Neural cell (in vitro differentiated cells): ENCODE measurements around the gene OR51M1. TPM values are rescaled to one million over a fixed set of nuclear protein-coding genes. Genes with fewer than 3 reads are reported as not detected.

ENCODE experiments used
- H2AFZ ChIP-seq: fragments of 200-600, 300-800 bp; sonication (generic), shearing (Covaris generic); 2 replicates; pipeline ENCODE4 v1.6.0; 2014; ENCODE audit warnings: low read depth, mild to moderate bottlenecking, antibody characterized with exemption, low read length, moderate library complexity
- H3F3A ChIP-seq: fragments of 200-600 bp; shearing (Covaris generic); 2 replicates; pipeline ENCODE4 v1.6.1; 2016; ENCODE audit warnings: mild to moderate bottlenecking, moderate library complexity, mixed read lengths, antibody characterized with exemption, low read length; ENCODE audit not compliant: insufficient read depth, poor library complexity, severe bottlenecking
- H3K27ac ChIP-seq: fragments of 200-600, 300-800 bp; sonication (generic), shearing (Covaris generic); 2 replicates; pipeline ENCODE4 v1.5.1; 2014; ENCODE audit warnings: mild to moderate bottlenecking, low read length, moderate library complexity
- H3K27me3 ChIP-seq: fragments of 300-800, 200-600 bp; sonication (generic), shearing (Covaris generic); 2 replicates; pipeline ENCODE4 v1.6.0; 2014; ENCODE audit warnings: mild to moderate bottlenecking, low read depth, low read length, moderate library complexity; ENCODE audit not compliant: insufficient read depth
- H3K36me3 ChIP-seq: fragments of 300-800, 200-600 bp; sonication (generic), shearing (Covaris generic); 2 replicates; pipeline ENCODE4 v1.5.1; 2014; ENCODE audit warnings: mild to moderate bottlenecking, antibody characterized with exemption, low read length, moderate library complexity; ENCODE audit not compliant: insufficient read depth
- H3K4me2 ChIP-seq: fragments of 300-800, 200-600 bp; sonication (generic), shearing (Covaris generic); 2 replicates; pipeline ENCODE4 v1.6.0; 2014; ENCODE audit warnings: mild to moderate bottlenecking, low read length
- H3K4me3 ChIP-seq: fragments of 300-800, 200-600 bp; sonication (generic), shearing (Covaris generic); 2 replicates; pipeline ENCODE4 v1.5.1; 2014; ENCODE audit warnings: mild to moderate bottlenecking, low read length, moderate library complexity
- H3K79me2 ChIP-seq: fragments of 200-600 bp; shearing (Covaris generic); replicated peaks from 2 replicates; pipeline ENCODE4 v1.6.0; 2014; ENCODE audit warnings: mild to moderate bottlenecking, low read length, moderate library complexity; ENCODE audit not compliant: insufficient read depth
- H3K9ac ChIP-seq: fragments of 300-800, 200-600 bp; sonication (generic), shearing (Covaris generic); 2 replicates; pipeline ENCODE4 v1.6.1; 2016; ENCODE audit warnings: mild to moderate bottlenecking, low read length, mixed read lengths
- H3K9me2 ChIP-seq: fragments of 200-600 bp; shearing (Covaris generic); 2 replicates; pipeline ENCODE4 v1.6.1; 2016; ENCODE audit warnings: mild to moderate bottlenecking, low read length, mixed read lengths; ENCODE audit not compliant: insufficient read depth
- H3K9me3 ChIP-seq: fragments of 200-600, 300-800 bp; sonication (generic), shearing (Covaris generic); 2 replicates; pipeline ENCODE4 v1.6.1; 2016; ENCODE audit warnings: mild to moderate bottlenecking, mixed run types, low read length, moderate library complexity, mixed read lengths
- H4K20me1 ChIP-seq: fragments of 200-600 bp; shearing (Covaris generic); 2 replicates; pipeline ENCODE4 v1.6.1; 2016; ENCODE audit warnings: mild to moderate bottlenecking, mixed run types; ENCODE audit not compliant: insufficient read depth
- CTCF ChIP-seq: fragments of 450-650 bp; IDR thresholded peaks from 2 replicates; pipeline ENCODE4 v1.5.1; 2014; ENCODE audit warnings: antibody characterized with exemption, mild to moderate bottlenecking, moderate library complexity; ENCODE audit not compliant: poor library complexity, severe bottlenecking
- EP300 ChIP-seq: fragments of 450-650 bp; conservative IDR thresholded peaks from 2 replicates; pipeline ENCODE4 v1.6.1; 2014; ENCODE audit warnings: antibody characterized with exemption, mild to moderate bottlenecking, moderate library complexity; ENCODE audit not compliant: poor library complexity, severe bottlenecking
- EZH2 ChIP-seq: fragments of 200-600, 300-800 bp; shearing (Covaris generic), sonication (generic); IDR thresholded peaks from 2 replicates; pipeline ENCODE4 v1.6.1; 2014; ENCODE audit warnings: antibody characterized with exemption, low read length, borderline replicate concordance, mild to moderate bottlenecking; ENCODE audit not compliant: insufficient read depth, poor library complexity, severe bottlenecking
- MXI1 ChIP-seq: fragments of 450-650 bp; conservative IDR thresholded peaks from 2 replicates; pipeline ENCODE4 v1.6.1; 2014; ENCODE audit warnings: antibody characterized with exemption, mild to moderate bottlenecking; ENCODE audit not compliant: poor library complexity, severe bottlenecking
- POLR2AphosphoS5 ChIP-seq: IDR thresholded peaks from 2 replicates; pipeline ENCODE4 v1.6.1; 2012
- RAD21 ChIP-seq: fragments of 450-650 bp; conservative IDR thresholded peaks from 2 replicates; pipeline ENCODE4 v1.6.1; 2014; ENCODE audit warnings: antibody characterized with exemption, mild to moderate bottlenecking, moderate library complexity
- REST ChIP-seq: IDR thresholded peaks from 2 replicates; pipeline ENCODE4 v1.6.1; 2012; ENCODE audit warnings: borderline replicate concordance
- SMC3 ChIP-seq: fragments of 450-650 bp; conservative IDR thresholded peaks from 2 replicates; pipeline ENCODE4 v1.6.1; 2014; ENCODE audit warnings: antibody characterized with exemption, mild to moderate bottlenecking, moderate library complexity; ENCODE audit not compliant: poor library complexity
- TAF1 ChIP-seq: IDR thresholded peaks from 2 replicates; pipeline ENCODE4 v1.6.1; 2012; ENCODE audit warnings: low read depth
- polyA plus RNA-seq: library from polyadenylated mRNA; depleted of rRNA; stranded (reverse); fragments of >200 nt; gene quantifications from 2 replicates; pipeline ENCODE4 v1.2.3, GENCODE V29; 2014

The OR51M1 gene
- polyA plus RNA-seq, 1 donor from 2014 or later: not detected

- TF ChIP-seq CTCF: no peak
These were observed 38.2 kb downstream of the OR51M1 start, which contains the start of gene OR51Q1 (continued) for GRCh38 chr11:5421811-5422210.

GRCh38 chr11:5423131-5423530 is 39.5 kb downstream of the OR51M1 start:
- Histone ChIP-seq H3F3A (no peaks in the 10 kb centered on the region), H3K79me2 (no peaks in the 10 kb centered on the region), H3K9ac (no peak overlapping the region), H3K27me3 (no peaks in the 10 kb centered on the region), H3K4me3 (no peak overlapping the region), H4K20me1 (no peaks in the 10 kb centered on the region), H3K9me2 (no peaks in the 10 kb centered on the region), H3K4me2 (no peak overlapping the region), H3K9me3 (no peaks in the 10 kb centered on the region), H3K27ac (no peak overlapping the region), H3K36me3 (no peaks in the 10 kb centered on the region), H2AFZ (no peak overlapping the region)
- TF ChIP-seq REST: no peak
- no peak for TF ChIP-seq TAF1
- TF ChIP-seq RAD21: no peak
- no peak for TF ChIP-seq SMC3
- no peak for TF ChIP-seq EP300
- TF ChIP-seq CTCF: no peak
- TF ChIP-seq MXI1: no peak
- no peak for TF ChIP-seq EZH2
- no peak for TF ChIP-seq POLR2AphosphoS5

GRCh38 chr11:5441414-5441813 is 57.8 kb downstream of the OR51M1 start, which contains the start of gene OR51I1:
OR51I1 (minus strand) TSS chr11:5441514; CDS start chr11:5441514, 0 bp downstream.
- no peaks in the 10 kb centered on the region for H3K9me3 ChIP-seq
- no peaks in the 10 kb centered on the region for H3K27me3 ChIP-seq
- no peak within 1 kb of the TSS for H3K27ac ChIP-seq
- no peak within 1 kb of the TSS for H3K4me2 ChIP-seq
- no peaks in the 10 kb centered on the region for H3K36me3 ChIP-seq
- no peak within 1 kb of the TSS for H2AFZ ChIP-seq
- TF ChIP-seq TAF1: no peak
- no peak for TF ChIP-seq EZH2
- no peak for TF ChIP-seq REST
- TF ChIP-seq RAD21: no peak
- no peak for TF ChIP-seq POLR2AphosphoS5
- TF ChIP-seq CTCF: no peak
- TF ChIP-seq EP300: no peak
- TF ChIP-seq MXI1: no peak
- TF ChIP-seq SMC3: no peak
- H3K4me3 ChIP-seq: no peak within 1 kb of the TSS
- H4K20me1 ChIP-seq: no peaks in the 10 kb centered on the region
- no peaks in the 10 kb centered on the region for H3F3A ChIP-seq
- H3K79me2 ChIP-seq: no peaks in the 10 kb centered on the region
- H3K9me2 ChIP-seq: no peaks in the 10 kb centered on the region
- no peak within 1 kb of the TSS for H3K9ac ChIP-seq
